Ramos (cell line): ENCODE results near the gene C3orf33.
"Not testable (repeated sequence)": the region's sequence is repeated elsewhere in the genome, so short reads cannot be mapped to it uniquely, and the experiment has no call there.

Experiments used
- in situ Hi-C: fragments of 300-500 bp; cut with MboI; formaldehyde crosslinking; loops from one replicate; pipeline ENCODE4 v1.14.3; 2022; ENCODE audit warnings: low sequenced_read_pairs; ENCODE audit not compliant: unreplicated experiment

C3orf33 gene, protein sequence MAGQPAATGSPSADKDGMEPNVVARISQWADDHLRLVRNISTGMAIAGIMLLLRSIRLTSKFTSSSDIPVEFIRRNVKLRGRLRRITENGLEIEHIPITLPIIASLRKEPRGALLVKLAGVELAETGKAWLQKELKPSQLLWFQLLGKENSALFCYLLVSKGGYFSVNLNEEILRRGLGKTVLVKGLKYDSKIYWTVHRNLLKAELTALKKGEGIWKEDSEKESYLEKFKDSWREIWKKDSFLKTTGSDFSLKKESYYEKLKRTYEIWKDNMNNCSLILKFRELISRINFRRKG

DNA sequence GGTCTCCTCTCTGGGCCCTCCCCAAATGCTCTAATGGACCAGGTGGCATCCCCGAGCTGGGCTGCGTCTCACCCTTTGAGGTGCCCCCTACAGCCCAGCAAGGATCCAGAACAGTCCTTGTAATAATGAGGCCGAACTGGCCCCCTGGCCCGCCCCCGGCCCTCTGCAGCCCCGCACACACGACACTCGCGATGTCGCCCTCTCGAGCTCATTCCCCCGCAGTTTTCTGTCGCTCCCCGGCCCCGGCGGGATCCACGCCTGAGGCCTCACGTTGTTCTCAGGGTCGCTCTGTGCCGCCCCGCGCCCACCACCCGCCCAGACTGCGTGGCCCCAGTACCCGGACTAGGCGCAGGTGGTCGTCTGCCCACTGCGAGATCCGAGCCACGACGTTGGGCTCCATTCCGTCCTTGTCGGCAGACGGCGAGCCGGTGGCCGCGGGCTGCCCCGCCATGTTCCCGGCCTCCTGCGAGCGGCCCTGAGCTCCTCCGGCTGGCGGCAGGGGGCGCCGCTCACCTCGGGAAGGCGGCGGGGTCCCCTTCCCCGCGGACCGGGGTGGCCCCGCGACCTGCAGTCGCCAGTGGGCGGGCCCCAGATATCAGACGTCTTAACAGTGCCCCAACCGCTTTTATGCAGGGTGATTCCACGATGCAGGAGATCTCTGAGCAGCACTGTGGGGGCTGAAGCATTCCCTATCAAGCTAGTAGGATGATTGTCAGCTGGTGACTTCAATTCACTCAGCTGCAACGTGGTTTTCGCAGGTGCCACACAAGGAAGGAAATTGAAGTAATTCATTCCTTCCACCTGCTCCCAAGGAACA, at the start of gene C3orf33:
Gene C3orf33 (minus strand): TSS at position 477 of the 817 bp plus-strand sequence. CDS start 26 bp downstream, at position 451.
- in situ Hi-C loops, result no loop called here

DNA sequence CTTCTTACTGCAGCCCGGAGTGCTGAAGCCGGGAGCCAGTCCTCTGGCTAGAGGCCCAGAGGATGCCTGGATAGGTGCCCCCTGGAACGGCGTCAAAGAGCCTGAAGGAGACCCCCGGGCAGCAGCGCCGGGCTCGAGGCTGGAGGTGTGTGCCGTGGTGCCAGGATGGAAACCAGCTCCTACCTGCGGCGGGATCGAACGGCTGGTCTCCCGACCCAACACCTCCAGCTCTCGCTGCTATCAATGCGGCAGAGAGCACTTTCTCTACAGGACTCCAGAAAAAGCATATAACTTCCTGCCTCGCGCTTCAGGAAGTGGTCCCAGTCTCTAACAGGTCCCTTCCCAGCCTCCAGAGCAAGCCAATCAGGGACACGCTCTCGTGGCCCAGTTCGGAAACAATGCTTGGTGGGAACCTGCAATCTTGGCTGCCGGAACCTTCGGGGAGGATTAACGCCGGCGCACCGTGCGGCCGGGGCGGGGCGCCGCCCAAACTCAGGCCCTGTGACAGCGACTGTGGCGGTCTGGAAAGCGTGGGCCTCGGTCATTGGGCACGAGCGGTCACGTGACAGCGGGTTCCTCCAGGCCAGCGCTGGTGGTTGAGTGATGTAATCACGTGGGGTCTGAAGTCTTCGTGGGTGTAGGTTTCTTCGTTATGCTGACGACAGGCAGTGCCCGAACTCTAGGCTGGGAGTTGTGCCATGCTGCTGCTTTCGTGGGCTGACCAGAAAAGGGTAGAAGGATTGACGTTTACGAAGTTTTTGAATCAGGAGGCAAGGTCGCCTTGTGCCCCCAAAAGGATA, 48.3 kb upstream of the C3orf33 start, which contains the start of gene SLC33A1:
Gene SLC33A1 (minus strand): TSS at position 287 of the 800 bp plus-strand sequence. CDS start 430 bp downstream, outside the sequence.
- in situ Hi-C loops, result loop anchor here (25.0 kb wide), 2 partner anchors 767 to 1308 kb away; partner anchors contain the start of genes CCNL1 and MME

DNA sequence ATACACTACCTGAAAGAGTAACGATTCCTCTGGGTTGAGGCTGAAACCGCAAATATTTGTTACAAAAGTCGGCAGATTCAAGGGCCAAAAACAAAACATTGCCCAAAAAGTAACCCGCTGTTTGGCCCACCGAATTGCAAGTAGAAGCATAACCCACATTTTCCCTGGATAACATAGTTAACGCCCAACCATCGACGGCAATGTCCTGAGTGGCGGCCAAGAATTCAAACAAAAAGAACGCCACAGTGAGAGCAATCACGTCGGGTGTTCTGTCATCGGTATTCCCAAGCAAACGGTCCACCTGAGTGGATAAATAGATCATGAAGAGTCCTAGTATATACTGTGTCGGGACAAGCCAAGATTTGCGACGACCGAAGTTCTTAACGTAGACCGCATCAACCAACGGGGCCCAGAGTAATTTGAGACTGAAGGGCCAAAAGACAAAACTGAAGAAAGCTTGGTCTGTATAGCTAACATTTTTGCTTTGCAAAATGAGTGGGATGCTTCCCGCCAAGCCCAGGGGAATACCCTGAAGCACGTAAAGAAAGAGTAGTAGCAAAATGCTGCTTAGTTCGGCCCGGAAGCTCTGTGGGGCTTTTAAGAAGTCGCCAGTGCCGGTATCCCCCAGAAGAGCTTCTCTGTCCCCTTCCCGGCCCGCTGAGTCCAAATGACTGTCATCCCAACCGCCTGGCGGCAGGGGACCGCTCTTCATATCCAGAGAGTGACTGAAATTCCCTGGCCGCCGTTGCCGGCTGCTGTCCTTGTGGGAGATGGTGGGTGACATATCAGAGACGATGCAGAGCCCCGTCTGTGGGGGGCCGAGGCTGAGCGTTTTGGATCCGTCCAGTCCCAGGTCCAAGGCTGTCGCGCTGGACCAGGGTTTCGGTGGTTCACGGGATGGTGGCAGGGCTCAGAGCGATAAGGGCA, 47.4 kb upstream of the C3orf33 start:
- in situ Hi-C loops, result loop anchor here (25.0 kb wide), 2 partner anchors 766 to 1309 kb away; partner anchors contain the start of genes CCNL1 and MME

DNA sequence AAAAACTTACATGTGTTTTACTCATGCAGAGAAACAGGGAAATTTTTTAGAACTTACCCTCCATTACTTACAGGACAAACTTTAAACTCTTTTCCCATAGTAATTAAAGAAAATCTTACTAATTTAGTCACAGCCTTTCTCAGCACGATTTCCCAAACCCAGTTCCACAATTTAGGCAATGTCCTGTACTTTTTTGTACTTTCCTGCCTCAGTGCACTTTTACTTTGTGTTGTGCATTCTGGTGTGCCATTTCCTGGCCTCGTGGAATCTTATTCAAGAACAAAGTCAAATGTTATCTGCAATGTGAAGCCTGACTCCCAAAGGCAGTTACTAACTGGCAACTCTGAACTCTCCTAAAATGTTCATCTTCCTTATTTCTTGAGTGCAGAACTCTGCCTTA, 46.3 kb upstream of the C3orf33 start:
- in situ Hi-C loops, result loop anchor here (25.0 kb wide), 2 partner anchors 765 to 1310 kb away; partner anchors contain the start of genes CCNL1 and MME

DNA sequence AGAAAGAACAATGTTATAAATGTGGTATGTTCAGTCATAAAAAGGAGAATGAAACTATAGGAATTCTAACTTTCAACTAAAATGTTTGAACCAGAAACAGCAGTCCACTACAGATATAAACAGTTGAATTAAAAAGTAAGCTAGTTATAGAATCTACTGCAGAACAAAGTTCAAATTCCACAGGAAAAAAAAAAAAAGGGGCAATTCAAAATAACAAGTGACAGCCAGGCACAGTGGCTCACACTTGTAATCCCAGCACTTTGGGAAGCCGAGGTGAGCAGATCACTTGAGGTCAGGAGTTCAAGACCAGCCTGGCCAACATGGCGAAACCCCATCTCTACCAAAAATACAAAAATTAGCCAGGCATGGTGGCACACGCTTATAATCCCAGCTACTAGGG, 43.3 kb upstream of the C3orf33 start:
- in situ Hi-C loops, result not testable (repeated sequence)

DNA sequence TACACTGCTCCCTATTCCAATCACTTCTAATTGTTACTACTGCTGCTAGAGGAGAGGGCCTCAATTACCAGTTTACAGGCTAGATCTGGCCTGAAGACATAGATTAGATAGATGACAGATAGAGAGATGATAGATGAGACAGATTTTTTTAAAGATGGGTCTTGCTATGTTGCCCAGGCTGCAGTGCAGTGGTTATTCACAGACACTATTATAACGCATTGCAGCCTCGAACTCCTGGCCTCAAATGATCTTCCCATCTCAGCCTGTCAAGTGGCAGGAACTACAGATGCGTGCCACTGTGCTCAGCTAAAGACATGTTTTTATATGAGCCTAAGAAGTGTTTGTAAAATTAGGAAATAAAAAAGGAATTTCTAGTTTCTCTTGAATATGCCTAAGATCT, 41.9 kb upstream of the C3orf33 start:
- in situ Hi-C loops, result no loop called here

DNA sequence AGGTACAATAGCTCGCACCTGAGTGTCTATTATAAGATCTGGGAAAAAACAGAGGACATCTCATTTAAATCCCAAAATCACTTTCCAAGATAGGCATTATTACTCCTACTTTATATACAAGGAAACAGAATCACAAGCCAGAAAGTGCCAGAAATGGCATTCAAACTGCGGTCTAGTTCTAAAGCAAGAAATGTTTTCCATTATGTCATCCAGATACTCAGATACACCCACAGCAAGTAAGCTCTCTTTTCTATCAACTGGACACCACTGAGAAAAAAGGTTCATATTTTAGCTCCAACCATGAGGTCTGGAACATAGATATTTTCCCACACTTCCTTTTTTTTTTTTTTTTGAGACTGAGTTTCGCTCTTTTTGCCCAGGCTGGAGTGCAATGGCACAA, 40.0 kb upstream of the C3orf33 start:
- in situ Hi-C loops, result no loop called here

DNA sequence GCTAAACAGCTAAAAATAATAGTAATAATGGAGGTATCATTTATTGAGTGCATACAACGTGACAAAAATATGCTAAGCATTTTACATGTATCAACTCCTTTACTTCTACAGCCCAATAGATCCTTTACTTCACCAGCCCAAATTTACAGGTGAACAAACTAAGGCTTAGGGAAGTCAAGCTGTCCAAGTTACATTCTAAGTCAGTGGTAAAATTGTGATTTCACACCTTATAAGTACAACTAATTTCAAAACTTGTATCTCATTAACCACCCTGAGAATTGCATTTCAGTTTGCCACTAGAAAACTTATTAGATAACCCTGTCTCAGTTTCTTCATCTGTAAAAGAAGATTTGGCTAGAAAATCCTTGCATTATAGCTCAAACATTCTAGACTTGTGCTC, 37.5 kb upstream of the C3orf33 start:
- in situ Hi-C loops, result no loop called here

DNA sequence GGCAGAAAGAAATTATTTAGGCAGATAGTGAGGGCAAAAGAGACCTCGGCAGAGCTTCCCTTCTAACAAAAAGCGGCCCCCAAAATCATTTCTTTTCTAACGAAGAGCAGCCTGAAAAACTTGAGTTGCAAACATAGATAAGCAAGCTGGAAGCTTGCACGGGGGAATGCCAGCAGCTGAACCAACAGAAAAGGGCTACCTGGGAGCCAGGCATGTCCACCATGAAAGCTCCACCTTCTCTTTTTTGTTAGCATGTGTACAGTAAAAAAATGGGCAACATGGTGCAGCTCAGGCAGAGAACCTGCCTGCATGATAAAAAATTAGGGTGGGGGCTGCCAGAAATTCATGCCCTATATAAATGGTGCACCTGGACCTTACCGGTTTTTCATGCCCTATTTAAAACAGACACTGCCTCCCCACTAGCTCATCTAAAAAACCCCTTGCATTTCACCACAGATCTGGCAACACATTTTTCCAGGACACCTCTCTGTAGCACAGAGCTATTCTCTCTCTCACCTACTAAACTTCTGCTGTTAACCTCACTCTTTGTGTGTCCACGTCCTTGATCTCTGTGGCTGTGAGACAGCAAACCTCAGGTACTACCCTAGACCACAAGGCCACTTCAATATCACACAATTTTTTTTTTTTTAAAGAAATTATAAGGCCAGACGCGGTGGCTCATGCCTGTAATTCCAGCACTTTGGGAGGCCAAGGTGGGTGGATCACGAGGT, 29.4 kb upstream of the C3orf33 start:
- in situ Hi-C loops, result no loop called here

DNA sequence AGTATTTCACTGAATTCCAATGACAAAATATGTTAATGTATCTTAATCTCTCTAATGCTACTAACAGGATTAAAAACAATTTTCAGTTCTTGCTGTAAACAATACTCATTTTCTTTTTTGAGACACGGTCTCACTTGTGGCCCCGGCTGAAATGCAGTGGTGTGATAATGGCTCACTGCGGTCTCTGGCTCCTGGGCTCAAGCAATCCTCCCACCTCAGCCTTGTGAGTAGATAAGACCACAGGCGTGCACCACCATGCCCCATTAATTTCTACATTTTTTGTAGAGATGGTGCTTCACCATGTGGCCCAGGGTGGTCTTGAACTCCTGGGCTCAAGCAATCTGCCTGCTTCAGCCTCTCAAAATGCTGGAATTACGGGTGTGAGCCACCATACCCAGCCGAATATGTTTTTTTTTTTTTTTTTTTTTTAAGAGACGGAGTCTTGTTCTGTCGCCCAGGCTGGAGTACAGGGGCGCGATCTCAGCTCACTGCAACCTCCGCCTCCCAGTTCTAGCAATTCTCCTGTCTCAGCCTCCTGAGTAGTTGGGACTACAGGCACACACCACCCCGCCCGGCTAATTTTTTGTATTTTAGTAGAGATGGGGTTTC, 22.5 kb upstream of the C3orf33 start:
- in situ Hi-C loops, result not testable (repeated sequence)

DNA sequence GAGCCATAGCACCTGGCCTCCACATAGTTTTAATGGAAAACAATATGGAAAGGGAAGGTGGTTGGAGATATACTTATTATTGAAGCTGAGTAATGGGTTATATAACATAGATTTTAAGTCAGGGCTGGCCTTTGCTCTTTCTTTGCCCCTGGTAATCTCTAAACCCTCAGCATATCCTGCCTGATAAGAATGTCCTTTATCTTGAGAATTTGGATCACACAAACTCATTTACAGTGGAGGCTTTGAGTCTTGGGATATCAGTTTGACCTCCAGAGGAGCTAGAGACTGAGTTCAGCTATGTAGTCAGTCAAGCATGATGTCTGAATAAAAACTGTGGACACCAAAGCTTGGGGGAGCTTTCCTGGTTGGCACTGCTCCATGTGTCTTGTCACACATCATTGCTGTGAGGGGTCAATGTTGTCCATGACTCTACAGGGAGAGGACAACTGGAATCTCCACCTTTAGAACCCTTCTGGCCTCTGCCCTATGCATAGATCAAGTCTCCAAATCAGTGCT, 9.0 kb upstream of the C3orf33 start:
- in situ Hi-C loops, result no loop called here

DNA sequence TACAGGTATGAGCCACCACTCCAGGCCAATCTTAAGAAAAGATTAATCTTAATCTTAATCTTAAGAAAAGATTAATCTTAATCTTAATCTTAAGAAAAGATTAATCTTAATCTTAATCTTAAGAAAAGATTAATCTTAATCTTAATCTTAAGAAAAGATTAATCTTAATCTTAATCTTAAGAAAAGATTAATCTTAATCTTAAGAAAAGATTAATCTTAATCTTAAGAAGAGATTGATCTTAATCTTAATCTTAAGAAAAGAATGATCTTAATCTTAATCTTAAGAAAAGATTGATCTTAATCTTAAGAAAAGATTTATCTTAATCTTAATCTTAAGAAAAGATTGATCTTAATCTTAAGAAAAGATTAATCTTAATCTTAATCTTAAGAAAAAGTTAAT, 7.1 kb upstream of the C3orf33 start:
- in situ Hi-C loops, result not testable (repeated sequence)

DNA sequence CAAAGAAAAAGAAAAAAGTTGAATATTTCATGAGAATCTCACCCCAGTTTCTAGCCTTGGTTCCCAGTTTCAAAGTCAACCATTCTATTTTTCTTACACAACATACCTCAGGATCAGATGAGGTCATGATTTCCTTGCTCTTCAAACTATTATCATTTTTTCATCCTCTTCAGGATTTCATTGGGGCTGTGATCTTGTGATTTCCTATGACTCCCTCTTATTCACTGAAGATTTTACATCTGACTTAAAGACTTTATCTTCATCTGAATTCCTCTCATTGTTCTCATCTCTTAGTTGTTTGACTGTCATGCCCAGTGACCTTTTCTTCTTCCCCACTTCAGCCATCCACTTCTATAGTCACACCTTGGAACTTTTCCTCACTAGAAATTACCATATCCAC, 3.1 kb upstream of the C3orf33 start:
- in situ Hi-C loops, result no loop called here

DNA sequence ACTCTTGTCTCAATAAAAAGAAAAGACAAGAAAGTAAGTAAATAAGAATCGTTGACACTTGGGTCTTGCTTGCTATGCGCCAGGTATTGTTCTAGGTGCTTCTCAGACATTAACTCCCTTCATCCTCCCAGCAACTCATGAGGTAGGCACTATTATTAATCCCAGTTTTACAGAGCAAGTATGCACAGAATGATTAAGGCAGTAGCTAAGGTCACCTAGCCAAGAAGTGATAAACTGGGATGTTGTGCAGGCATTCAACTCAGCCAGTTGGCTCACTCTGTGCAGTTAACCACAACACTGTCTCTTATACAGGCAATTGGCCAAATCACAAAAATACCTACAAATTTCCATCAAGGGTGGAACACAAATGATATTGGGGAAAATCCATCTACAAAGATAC, 1.7 kb upstream of the C3orf33 start:
- in situ Hi-C loops, result no loop called here

DNA sequence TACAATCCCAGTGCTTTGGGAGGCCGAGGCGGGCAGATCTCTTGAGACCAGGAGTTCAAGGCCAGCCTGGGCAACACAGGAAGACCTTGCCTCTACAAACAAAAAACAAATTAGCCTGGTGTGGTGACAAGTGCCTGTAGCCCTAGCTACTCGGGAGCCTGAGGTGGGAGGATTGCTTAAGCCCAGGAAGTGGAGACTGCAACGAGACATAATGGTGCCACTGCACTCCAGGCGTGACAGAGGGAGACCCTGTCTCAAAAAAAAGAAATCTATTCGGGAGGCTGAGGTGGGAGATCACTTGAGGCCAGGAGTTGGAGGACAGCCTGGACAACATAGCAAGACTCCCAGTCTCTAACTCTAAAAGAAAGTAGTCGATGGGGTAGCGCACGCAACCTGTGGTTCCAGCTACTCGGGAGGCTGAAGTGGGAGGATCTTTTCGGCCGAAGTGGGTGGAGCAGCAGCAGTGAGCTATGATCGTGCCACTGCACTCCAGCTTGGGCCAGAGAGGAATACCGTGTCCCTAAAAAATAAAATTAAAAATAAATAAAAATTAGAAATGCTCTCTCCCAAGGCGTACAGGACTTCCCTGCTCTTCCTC, 775 bp downstream of the C3orf33 start:
- in situ Hi-C loops, result no loop called here

DNA sequence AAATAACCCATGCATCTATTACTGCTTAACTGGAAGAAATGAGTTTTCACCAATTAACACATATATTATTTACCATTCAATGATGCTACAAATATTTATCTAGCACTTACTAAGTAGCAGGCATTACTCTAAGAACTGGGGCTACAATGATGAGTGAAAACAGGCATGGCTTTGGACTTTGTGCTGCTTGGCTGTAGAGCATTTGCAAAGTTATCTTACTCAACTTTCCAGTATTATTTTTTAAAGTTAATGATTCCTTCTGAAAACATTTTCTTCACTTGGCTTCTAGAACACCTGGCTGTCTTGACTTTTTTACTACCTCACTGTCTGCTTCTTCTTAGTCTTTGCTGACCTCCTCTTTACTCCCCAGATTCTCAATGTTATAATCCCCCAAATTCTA, 1.8 kb downstream of the C3orf33 start:
- in situ Hi-C loops, result no loop called here

DNA sequence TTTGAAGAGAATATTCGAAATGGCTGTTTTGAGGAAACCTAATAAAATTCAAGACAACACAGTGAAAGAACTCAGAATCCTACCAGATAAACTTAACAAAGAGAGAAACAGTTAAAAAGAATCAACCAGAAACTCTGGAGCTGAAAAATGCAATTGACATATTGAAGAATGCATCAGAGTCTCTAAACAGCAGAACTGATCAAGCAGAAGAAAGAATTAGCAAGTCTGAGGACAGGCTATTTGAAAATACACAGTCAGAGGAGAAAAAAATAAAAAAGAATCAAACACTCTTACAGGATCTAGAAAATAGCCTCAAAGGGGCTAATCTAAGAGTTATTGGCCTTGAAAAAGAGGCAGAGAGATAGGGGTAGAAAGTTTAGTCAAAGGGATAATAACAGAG, 13.5 kb downstream of the C3orf33 start:
- in situ Hi-C loops, result no loop called here

DNA sequence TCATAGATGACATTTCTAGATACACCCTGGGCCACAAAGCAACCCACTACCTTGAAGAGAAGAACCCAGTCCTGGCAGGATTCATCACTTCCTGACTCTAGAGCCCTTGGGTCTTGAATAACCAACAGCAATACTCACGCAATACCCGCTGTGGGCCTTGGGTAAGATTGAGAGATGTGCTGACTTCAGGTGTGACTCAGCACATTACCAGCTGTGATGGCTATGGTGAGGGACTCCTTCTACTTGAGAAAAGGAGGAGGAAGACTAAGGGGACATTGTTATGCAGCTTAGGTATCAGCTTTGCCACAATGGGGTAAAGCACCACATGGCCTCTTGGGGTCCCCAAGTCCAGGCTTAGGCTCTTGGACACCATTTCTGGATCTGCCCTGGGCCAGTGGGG, 14.9 kb downstream of the C3orf33 start:
- in situ Hi-C loops, result no loop called here
